GM10847 (cell line): ENCODE measurements around the gene SLC44A4.

Experiments used
- POLR2A ChIP-seq: IDR thresholded peaks from 2 replicates; pipeline ENCODE4 v1.6.1; 2011; ENCODE audit not compliant: insufficient read length; ENCODE audit errors: extremely low read depth

Gene SLC44A4

DNA sequence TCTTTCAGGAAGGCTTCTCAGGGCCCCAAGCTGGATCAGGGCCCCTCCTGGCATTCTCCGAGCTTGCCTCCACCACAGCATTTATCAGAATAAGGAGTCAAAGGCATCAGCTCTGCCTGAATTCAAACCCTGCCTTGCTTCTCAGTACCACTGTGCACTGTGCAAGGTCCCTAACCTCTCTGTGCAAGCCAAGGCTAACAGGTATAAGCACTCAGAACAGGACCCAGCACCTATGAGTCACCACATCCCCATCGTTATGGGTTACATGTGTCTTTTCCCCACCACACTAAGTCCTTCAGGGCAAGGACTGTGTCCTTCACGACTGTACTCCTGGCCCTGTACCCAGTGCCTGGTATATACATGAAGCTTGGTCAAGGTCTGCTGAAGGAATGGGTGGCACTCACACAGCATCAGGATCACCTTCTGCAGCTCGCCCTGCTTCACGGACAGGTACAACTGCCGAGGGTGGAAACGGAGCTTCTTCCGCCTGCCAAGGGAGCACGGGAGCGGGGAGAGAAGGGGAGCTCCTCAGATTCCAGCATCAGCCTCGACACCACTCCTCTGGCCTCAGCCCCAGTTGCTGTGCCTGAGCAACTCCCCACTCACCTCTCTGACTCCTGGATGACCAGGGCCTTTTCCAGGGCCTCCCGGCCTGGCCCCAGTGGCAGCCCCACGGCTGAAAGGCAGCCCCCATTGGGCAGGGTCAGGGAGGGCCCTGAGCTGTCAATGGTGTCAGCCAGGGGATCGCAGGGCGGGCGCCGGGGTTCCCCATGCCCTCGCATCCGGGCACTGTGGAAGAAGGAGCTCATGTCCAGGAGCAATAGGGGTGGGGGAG lies 8.6 kb upstream of the SLC44A4 start:
- TF ChIP-seq POLR2A: no peak

DNA sequence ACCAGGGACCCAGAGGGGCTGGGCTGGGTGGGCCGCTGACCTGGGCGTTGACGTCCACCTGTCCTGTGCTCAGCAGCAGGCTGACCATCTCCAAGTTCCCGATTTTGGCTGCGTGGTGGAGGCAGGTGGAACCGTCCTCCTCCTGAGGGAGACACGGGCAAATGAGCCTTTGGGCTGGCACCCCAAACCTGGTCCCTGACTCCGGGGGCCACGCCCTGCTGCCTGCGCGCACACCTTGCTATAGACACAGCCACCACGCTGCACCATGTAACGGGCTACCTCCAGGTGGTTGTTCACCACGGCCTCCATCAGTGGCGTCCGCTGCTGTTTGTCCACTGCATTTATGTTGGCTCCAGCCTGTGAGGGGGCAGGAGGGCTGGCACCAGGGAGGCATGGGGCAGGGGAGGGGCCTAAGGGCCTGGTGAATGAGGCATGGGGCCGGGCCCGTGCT lies 7.8 kb upstream of the SLC44A4 start:
- TF ChIP-seq POLR2A: no peak

DNA sequence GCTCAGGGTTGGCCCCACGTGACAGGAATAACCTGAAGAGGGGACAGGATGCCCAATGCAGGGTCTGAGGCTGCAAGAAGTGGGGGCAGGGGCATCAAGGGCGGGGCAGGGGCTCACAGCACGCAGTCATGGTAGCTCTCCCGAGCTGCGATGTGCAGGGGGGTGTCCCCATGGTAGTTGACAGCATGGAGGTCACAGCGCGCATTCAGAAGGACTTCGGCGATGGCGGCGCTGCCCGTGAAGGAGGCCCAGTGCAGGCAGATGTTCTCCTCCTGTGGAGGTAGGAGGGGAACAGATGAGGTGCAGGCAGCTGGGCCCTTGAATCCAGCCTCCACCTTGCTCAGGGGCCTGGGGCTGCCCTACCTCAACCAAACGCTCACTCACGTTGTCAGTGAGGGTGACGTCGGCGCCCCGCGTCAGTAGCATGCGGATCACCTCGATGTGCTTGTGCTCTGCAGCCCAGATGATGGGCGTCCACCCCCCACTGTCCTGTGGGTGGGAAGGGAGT lies 5.8 kb upstream of the SLC44A4 start:
- no peak for TF ChIP-seq POLR2A

DNA sequence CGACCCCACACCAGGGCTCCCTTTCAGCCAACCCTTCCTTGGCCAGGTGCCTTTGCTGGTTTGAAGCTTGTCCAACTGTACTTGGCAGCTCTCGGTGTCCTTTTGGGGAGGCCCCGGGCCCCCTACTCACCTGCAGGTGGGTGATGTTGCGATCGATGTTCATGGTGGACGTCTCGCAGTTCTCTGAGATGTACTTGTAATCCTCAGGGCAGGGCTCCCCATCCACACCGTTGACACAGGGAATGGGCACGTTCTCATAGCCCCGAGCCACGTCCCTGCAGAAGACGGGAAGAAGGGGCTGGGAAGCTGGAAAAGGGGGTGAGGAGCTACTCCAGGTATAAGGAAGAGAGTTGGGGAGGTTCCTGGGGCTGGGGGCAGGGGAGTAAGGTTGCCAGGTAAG lies 4.9 kb upstream of the SLC44A4 start:
- no peak for TF ChIP-seq POLR2A

DNA sequence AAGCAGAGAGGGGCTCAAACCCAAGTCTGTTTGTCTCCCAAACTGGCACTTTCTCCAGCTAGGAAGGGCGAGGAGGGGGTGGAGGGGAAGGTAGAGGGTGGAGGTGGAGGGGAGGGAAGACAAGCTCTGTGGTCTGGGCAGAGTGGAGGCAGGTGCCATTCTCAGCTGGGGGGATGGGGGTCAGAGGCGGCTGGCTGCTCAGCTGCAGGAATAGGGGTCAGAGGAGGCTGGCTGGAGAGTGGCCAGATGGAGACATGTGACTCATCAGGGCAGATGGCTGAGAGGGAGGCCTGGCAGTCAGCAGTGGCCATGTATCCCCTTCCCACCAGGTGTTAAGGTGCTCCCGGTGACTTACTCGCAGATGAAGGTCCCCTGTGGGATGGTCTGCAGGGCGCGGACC lies 3.5 kb upstream of the SLC44A4 start:
- no peak for TF ChIP-seq POLR2A

DNA sequence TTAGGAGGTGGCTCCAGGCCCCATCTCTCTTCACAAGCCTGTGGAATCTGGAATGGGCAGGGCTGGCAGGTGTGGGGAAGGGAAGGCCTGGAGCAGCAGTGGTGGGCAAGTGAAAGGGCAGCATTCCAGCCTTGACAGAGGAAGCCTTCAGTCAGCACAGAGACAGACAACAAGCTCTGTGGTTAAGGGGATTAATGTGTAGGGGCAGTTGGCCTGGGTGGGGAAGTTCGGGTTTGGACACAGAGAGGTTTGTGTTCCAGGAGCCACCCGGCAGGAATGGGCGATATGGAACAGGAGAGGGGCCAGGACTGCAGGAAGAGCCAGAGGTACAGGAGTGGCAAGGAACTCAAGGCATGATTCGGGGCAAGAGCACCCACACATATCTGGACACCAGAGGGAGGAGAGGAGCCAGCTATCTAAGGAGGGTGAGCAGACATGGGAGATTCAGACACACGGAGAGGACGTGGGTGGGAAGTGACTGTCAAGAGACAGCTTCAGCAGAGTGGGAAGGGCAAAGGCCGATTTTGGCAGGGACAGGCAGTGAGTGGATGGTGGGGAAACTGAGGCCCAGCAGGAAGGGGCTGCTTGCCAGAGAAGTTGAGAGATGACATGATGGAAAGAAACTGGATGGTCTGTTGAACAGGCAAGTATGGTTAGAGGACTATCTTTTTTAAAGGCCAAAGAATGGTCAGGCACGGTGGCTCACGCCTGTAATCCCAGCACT lies 2.5 kb upstream of the SLC44A4 start:
- no peak for TF ChIP-seq POLR2A

DNA sequence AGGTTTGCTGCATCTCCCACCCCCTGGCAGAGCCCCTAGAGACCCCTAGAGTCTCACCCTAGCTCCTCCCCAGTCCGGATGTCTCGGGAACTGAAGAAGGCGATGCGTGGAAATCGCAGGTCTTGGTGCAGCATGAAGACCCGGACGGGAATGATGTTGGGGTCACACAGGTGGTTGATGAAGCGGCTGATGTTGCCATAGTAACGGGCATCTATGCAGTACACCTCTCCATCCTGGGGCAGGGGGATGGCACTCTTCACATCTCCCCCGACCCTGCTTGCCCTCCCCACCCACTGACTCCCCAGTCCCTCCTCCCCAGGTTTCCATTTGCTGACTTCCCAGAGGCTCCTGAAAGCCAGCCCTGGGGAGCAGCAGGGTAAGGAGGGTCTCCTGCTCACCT lies 1.8 kb upstream of the SLC44A4 start:
- no peak for TF ChIP-seq POLR2A

DNA sequence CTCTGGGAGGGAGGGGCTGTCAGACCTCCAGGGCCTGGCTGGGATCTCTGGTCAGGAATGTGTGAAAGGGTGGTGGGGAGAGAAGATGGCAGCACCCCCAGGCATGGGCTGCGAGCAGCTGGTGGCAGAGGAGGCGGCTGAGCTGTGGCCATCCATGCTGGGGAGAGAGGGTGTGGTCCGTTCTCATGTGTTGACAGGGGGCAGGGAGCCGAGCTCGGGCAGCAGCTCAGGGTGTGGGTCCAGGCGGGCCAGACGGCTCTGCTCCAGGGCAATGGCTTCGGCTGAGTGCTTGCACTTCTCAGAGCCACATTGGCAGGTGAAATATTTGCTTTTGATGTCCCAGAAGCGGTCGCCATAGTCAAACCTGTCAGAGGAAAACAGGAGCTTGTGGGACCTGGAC lies 1.1 kb upstream of the SLC44A4 start:
- TF ChIP-seq POLR2A: no peak

DNA sequence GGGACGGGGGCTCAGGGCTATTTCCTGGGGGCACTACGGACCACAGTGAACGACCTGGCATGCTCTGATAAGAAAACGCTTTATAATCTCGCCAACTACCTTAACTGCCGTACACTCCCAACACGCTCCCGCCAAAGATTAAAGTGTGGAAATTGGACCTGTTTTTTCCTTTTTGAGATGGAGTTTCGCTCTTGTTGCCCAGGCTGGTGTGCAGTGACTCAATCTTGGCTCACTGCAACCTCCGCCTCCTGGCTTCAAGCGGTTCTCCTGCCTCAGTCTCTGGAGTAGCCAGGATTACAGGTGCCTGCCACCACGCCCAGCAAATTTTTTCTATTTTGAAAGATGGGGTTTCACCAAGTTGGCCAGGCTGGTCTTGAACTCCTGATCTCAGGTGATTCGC lies 346 bp upstream of the SLC44A4 start:
- TF ChIP-seq POLR2A: no peak

DNA sequence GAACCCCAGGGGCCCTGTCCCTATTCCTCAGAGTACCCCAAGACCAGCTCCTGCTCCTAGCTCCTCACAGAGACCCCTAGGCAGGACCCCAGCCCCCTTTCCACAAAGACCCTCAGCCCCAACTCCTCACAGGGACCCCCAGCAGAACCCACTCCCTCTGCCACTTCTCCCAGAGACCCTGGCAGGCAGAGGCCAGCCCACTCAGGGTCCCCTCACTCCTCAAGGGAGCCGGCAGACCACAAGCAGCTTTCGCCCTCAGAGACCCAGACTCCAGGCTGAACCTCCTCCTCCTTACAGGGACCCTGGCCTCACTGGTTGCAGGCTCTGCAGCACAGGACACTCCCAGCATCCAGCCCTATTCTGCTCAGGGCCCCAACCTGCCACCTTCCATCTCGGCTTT lies 575 bp downstream of the SLC44A4 start:
- no peak for TF ChIP-seq POLR2A

DNA sequence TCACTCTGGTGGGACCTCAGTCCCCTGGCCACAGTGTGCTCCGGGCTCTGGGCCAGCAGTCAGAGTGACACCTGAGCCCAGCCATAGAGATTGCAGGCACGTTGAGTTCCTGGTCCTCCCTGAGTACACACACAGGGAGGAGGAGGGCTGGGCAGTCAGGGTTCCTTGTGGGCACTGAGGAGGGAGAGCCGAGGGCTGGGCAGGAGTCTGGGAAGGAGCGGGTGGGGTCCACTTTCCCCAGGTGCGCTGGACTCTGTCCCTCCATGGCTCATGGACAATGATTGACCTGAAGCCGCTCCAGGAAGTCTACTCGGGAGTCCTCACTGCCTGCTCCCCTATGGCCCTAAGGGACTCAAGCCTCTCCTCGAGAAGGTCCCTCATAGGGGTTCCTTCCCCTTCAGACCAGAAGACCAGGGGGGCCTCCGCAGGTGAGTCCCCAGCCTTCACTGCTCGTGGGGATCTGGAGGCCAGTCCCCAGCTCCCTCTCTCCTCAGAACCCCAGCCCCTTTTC lies 1.1 kb downstream of the SLC44A4 start:
- no peak for TF ChIP-seq POLR2A

DNA sequence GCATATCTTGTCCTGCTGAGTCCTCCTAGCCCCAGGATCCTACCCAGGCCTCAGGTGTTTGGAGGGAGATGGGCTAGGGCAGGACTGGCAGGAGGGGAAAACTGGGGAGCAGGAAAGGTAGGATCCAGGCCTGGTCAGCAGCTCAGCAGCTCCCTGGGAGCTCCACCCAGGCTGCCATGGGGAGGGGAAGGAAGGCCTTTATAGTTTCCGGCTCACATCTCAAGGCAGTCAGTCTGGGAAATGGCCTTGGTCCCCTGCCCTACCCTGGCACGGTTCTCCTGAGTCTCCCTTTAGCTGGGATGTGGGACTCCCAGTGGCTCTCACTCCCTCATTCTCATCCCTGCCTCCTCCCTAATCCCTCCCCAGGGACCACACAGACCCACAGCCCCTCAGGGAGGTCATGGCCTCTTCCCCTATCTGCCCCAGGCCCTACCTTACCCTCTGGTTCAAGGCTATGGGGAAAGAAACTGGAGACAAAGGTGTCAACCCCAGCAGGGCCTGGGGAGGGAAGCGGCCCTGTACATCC lies 1.6 kb downstream of the SLC44A4 start:
- TF ChIP-seq POLR2A: no peak

DNA sequence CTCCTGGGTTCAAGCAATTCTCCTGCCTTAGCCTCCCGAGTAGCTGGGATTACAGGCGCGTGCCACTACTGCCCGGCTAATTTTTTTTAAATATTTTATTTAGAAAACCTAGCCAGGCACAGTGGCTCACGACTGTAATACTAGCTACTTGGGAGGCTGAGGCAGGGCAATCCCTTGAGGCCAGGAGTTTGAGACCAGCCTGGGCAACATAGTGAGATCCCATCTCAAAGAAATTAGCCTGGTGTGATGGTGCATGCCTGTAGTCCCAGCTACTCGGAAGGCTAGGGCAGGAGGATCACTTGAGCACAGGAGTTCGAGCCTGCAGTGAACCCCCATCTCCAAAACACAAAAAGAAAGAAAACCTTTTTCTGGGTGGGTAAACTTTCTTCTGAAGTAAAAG lies 2.4 kb downstream of the SLC44A4 start:
- TF ChIP-seq POLR2A: no peak

DNA sequence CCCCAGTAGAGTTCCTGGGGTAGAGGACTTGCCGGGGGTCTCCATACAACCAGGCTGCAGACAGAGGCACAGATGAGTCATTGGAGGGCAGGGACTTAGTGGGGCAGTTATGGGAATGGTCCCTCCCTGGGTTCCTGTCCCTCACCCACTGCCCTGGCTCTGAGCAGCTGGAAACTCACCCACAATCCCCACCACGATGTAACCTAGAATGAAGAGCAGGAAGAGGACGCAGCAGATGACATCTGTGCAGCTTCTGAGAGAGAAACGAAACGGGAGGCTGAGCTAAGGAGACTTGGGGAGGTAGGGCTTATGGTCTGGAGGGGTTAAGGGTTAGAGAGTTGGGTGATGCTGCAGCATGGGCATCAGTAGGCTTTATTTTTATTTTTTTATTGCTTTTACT lies 2.9 kb downstream of the SLC44A4 start:
- TF ChIP-seq POLR2A: no peak

DNA sequence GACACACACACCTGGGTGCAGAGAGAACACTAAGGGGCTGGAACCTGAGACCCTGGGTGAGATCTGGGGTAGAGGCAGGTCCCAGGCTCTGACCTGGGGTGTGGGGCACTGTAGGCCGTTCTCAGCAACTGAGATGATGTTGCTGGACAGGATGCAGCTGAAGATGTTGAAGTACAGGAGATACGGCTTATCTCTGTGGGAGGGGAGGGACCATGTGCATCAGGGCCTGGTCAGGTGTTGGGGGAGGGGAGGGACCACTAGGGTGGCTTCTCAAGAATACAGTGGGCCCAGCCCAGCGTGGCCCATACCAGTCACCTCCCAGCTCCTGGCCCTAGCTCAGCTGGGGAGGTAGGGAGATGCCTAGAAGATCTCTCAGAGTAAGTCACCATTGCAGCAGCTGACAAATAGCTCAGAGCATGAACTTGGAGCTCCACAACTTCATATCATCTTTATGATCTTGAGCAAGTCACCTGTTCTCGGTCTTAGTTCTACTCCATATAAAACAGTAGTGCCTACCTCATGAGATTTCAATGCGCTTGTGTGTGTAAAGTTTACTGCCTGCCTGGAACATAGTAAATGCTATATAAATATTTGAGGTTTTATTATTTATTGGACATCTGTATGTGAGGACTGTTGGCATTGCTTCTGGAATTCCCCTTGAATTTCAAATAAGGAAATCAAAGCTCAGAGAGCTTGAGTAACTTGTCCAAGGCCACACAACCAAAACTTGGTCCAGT lies 3.8 kb downstream of the SLC44A4 start:
- TF ChIP-seq POLR2A: no peak
